HL-60 (cell line): ENCODE measurements around the gene PEAK3.

Experiments used
- DNase-seq, 2 experiments: peaks; one replicate each; pipeline ENCODE4 v3.0.0-alpha.2; 2010 to 2020; ENCODE audit warnings: low read depth in 1 of 2, low spot score in 1 of 2
- H3K27ac ChIP-seq: fragments of 250-450 bp; sonication (Bioruptor Pico); replicated peaks from 2 replicates; pipeline ENCODE4 v1.5.1; 2020; ENCODE audit warnings: mild to moderate bottlenecking, moderate library complexity
- H3K27me3 ChIP-seq: fragments of 250-450 bp; sonication (Bioruptor Pico); 2 replicates; pipeline ENCODE4 v1.5.1; 2021; ENCODE audit warnings: mild to moderate bottlenecking, moderate library complexity; ENCODE audit not compliant: insufficient read depth, poor library complexity, severe bottlenecking
- H3K4me3 ChIP-seq: replicated peaks from 2 replicates; pipeline ENCODE4 v1.5.1; 2011; ENCODE audit warnings: mild to moderate bottlenecking, control low read depth, low read length; ENCODE audit not compliant: insufficient read depth
- GABPA ChIP-seq: IDR thresholded peaks from 2 replicates; pipeline ENCODE4 v1.6.1; 2012; ENCODE audit warnings: low read depth
- POLR2AphosphoS5 ChIP-seq: IDR thresholded peaks from 2 replicates; pipeline ENCODE4 v1.6.1; 2012; ENCODE audit warnings: low read depth
- SPI1 ChIP-seq: IDR thresholded peaks from 2 replicates; pipeline ENCODE4 v1.6.1; 2012; ENCODE audit warnings: low read depth, mild to moderate bottlenecking, borderline replicate concordance
- TF ChIP-seq, protein P1 (sequence below): IDR thresholded peaks from one replicate; pipeline ENCODE4 v1.5.1; 2011; ENCODE audit warnings: low read length, control low read depth, inconsistent platforms; ENCODE audit not compliant: insufficient read depth
- TF ChIP-seq, protein P2 (sequence below): IDR thresholded peaks from 2 replicates; pipeline ENCODE4 v1.6.1; 2012; ENCODE audit warnings: low read depth; ENCODE audit not compliant: insufficient replicate concordance

PEAK3 gene

DNA sequence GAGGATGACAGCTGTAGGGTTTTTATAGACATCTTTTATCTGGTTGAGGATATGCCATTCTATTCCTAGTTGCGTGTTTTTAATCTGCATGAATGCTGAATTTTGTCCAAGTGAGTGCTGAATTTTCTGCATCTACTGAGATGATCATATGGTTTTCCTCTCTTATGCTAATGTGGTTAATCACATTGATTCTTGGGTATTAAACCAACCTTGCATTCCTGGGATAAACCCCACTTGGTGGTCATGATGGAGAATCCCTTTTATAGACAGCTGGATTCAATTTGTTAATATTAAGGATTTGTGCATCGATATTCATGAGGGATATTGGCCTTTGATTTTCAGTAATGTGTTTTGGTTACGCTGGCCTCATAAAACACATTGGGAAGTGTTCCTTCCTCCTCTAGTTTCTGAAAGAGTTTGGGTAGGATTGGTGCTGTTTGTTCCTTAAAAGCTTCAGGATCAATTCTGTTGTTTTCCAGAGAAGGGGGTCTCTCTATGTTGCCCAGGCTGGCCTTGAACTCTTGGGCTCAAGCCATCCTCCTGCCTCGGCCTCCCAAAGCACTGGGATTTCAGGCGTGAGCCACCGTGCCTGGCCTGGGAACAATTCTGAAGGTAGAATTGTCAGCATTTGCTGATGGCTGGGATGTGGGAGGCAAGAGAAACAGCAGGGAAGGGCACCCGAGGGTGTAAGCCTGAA lies 33.3 kb upstream of the PEAK3 start:
- H3K27ac ChIP-seq: peak overlapping the region; percentile 53
- peak overlapping the region; percentile 10; the same call in 1 of the 2 replicates for H3K4me3 ChIP-seq
- no peaks in the 10 kb centered on the region for H3K27me3 ChIP-seq
- TF ChIP-seq, protein P1, sequence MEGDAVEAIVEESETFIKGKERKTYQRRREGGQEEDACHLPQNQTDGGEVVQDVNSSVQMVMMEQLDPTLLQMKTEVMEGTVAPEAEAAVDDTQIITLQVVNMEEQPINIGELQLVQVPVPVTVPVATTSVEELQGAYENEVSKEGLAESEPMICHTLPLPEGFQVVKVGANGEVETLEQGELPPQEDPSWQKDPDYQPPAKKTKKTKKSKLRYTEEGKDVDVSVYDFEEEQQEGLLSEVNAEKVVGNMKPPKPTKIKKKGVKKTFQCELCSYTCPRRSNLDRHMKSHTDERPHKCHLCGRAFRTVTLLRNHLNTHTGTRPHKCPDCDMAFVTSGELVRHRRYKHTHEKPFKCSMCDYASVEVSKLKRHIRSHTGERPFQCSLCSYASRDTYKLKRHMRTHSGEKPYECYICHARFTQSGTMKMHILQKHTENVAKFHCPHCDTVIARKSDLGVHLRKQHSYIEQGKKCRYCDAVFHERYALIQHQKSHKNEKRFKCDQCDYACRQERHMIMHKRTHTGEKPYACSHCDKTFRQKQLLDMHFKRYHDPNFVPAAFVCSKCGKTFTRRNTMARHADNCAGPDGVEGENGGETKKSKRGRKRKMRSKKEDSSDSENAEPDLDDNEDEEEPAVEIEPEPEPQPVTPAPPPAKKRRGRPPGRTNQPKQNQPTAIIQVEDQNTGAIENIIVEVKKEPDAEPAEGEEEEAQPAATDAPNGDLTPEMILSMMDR: no peak
- TF ChIP-seq, protein P2, sequence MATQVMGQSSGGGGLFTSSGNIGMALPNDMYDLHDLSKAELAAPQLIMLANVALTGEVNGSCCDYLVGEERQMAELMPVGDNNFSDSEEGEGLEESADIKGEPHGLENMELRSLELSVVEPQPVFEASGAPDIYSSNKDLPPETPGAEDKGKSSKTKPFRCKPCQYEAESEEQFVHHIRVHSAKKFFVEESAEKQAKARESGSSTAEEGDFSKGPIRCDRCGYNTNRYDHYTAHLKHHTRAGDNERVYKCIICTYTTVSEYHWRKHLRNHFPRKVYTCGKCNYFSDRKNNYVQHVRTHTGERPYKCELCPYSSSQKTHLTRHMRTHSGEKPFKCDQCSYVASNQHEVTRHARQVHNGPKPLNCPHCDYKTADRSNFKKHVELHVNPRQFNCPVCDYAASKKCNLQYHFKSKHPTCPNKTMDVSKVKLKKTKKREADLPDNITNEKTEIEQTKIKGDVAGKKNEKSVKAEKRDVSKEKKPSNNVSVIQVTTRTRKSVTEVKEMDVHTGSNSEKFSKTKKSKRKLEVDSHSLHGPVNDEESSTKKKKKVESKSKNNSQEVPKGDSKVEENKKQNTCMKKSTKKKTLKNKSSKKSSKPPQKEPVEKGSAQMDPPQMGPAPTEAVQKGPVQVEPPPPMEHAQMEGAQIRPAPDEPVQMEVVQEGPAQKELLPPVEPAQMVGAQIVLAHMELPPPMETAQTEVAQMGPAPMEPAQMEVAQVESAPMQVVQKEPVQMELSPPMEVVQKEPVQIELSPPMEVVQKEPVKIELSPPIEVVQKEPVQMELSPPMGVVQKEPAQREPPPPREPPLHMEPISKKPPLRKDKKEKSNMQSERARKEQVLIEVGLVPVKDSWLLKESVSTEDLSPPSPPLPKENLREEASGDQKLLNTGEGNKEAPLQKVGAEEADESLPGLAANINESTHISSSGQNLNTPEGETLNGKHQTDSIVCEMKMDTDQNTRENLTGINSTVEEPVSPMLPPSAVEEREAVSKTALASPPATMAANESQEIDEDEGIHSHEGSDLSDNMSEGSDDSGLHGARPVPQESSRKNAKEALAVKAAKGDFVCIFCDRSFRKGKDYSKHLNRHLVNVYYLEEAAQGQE: no peak
- TF ChIP-seq POLR2AphosphoS5: no peak
- TF ChIP-seq SPI1: no peak
- TF ChIP-seq GABPA: no peak
- no peak for DNase-seq

DNA sequence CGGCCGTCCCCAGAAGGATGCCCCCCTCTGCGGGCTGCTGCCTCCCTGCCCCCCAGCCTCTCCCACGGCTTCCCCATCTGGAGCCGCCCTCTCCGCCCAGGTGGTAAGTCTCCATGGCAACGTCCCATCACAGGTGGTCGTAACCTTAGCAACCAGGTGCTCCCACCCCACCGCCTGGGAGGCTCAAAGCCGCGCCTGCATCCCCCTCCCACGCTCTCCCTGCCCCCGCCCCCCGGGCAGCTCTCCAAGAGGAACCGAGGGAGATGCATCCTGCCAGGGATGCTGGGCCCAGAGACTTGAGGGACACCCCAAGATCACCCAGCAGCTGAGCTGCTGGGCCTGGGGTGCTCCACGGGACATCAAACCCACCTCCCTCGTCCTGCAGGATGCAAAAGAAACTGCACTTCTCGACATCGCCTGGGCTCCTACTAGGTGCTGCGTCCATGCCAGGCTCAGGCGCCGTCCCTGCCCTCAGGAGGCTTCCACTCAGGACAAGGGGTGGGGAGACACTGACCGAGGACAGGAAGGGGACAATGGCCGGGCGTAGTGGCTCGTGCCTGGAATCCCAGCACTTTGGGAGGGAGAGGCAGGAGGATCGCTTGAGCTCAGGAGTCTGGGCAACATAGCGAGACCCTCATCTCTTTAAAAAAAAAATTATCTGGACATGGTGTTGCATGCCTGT lies 31.0 kb upstream of the PEAK3 start:
- no peak overlapping the region for H3K4me3 ChIP-seq
- no peaks in the 10 kb centered on the region for H3K27me3 ChIP-seq
- no peak overlapping the region for H3K27ac ChIP-seq
- DNase-seq: no peak
- TF ChIP-seq POLR2AphosphoS5 (no peak), SPI1 (no peak), GABPA (no peak)
- TF ChIP-seq, protein P1: no peak
- TF ChIP-seq, protein P2: no peak

DNA sequence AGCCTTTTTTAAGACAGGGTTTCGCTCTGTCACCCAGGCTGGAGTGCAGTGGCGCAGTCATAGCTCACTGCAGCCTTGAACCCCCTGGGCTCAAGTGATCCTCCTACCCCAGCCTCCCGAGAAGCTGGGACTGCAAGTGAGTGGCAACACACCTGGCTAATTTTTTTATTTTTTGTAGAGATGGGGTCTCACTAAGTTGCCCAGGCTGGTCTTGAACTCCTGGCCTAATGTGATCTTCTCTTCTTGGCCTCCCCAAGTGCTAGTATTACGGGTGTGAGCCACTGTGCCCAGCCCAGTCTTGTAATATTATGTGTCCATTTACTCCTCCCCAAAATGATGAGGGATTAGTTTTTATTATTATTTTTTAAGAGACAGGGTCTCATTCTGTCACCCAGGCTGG lies 29.1 kb upstream of the PEAK3 start:
- no peak overlapping the region for H3K27ac ChIP-seq

More for the DNA sequence above, 29.1 kb upstream of the PEAK3 start:
- Histone ChIP-seq H3K4me3 (no peak overlapping the region), H3K27me3 (peaks cover 14% of the 10 kb centered on the region)
- no peak for DNase-seq
- TF ChIP-seq SPI1: no peak
- TF ChIP-seq, protein P1: no peak
- TF ChIP-seq, protein P2: no peak
